ENCODE measurements around the gene PIP.

The PIP gene

GRCh38 chr7:143183024-143183423 lies 51.1 kb downstream of the PIP start, which contains the start of gene TAS2R39:
Gene TAS2R39, plus strand, starts transcription at chr7:143183419. Its CDS starts 0 bp downstream, at chr7:143183419.
- TF ChIP-seq POLR2AphosphoS5 (IDR thresholded peaks at IDR 0.05; ENCODE audit: low read depth, low read length) (no peak), POLR2A (IDR thresholded peaks at IDR 0.05; ENCODE audit: low read depth, low read length) (no peak), TAF1 (IDR thresholded peaks at IDR 0.05; ENCODE audit: borderline replicate concordance, low read depth, low read length) (no peak)
- FAIRE-seq, result no peak
- DNase-seq (ENCODE audit: insufficient read length), result no peak

- no peak for TF ChIP-seq POLR2AphosphoS5 (IDR thresholded peaks at IDR 0.05; ENCODE audit: low read depth, low read length)
- no peak for TF ChIP-seq POLR2A (IDR thresholded peaks at IDR 0.05; ENCODE audit: low read depth, low read length)
- TF ChIP-seq TAF1 (IDR thresholded peaks at IDR 0.05; ENCODE audit: borderline replicate concordance, low read depth, low read length), result no peak
- FAIRE-seq (no peak), DNase-seq (ENCODE audit: insufficient read length) (no peak)
Measured at GRCh38 chr7:143185551-143185950, 53.7 kb downstream of the PIP start.

GRCh38 chr7:143188994-143189393 lies 57.1 kb downstream of the PIP start:
- DNase-seq (ENCODE audit: insufficient read length) (no peak), FAIRE-seq (no peak)
- TF ChIP-seq POLR2A (IDR thresholded peaks at IDR 0.05; ENCODE audit: low read depth, low read length) (no peak), TAF1 (IDR thresholded peaks at IDR 0.05; ENCODE audit: borderline replicate concordance, low read depth, low read length) (no peak), POLR2AphosphoS5 (IDR thresholded peaks at IDR 0.05; ENCODE audit: low read depth, low read length) (no peak)

Data from GM12892 (cell line).